NCI-H2029 treated with DMSO at 0.1 percent for 48 hours (cell line): ENCODE results near the gene SLC44A2.

Source experiments
- DNase-seq: peaks from one replicate; lab custom pipeline; 2025; lab: John Stamatoyannopoulos, UW

The SLC44A2 gene

DNA sequence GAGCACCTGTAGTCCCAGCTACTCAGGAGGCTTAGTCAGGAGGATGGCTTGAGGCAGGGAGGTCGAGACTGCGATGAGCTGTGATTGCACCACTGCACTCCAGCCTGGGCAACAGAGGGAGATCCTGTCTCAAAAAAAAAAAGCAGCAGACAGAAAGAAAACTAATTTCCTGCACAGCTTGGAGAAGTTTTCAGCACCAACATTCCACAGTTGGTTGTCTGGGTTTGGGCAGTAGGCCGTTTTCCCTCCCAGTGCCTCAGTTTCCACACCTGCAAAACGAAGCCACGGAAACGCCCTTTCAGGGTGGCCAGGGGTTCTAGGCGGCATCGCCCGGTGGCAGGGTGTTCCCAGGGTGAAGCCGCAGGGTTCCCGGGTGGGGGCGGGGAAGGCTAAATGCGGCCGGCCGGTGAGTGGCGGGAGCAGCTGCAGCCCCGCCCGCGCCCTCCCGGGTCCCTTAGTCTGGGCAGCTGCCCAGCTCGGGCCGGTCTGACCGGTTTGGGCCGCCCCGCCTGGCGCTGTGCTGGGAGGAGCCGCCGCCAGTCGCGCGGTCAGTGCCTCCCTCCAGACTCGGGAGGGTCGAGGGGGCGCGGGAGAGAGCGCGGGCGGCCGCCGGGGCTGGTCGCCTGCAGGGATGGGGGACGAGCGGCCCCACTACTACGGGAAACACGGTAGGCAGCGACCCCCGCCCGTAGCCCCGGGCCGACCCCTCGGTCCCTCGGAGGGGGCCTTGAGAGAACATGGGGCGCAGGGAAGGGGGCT, at the start of gene SLC44A2:
Gene SLC44A2 (plus strand): TSS at position 551 of the 759 bp plus-strand sequence. CDS start 81 bp downstream, at position 632.
- DNase-seq, result peak; percentile 23

DNA sequence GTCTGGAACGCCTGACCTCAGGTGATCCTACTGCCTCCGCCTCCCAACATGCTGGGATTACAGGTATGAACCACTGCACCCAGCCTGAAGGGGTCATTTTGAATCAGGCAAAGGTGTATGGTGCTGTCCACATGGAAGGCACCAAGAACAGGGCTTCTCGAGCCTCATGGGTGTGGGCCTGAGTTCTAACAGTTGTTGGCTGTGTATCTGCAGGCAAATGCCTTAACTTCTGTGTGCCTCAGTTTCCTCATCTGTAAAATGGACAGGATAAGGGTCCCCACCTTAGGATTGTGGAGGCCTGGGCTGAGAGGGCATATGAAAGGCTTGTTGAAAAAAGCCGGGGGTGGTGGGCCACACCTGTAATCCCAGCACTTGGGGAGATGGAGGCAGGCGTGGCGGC, 47.4 kb upstream of the SLC44A2 start:
- DNase-seq, result no peak

DNA sequence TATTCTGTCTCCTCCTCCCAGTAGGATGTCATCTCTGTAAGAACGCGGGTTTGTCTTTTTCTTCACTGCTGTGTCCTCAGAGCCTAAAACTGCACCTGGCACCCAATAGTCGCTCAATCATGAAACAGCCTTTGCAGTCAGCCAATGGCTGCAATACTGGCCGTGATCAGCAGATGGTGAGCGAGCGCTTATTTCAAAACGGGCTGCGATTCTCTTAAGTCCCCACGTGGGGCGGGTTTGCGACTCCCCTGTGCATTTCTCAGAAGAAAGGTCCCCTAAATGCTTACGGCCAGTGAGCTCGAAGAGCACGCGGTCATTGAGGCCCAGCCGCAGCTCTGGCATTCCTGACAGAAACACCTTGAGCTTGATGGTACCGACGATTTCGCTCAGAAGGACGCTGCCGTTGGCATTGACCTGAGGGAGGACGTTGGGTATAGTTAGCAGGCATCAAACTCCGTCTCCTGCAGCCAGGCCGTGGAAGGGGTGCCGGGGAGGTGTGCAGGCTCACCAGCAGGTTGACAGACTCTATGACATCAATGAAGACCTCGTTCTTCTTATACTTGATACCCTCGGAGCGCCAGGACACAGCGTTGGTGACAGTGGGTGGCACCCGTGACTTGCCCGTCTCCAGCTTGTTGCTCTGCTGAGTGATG, 44.2 kb upstream of the SLC44A2 start:
- peak; percentile 21 for DNase-seq

DNA sequence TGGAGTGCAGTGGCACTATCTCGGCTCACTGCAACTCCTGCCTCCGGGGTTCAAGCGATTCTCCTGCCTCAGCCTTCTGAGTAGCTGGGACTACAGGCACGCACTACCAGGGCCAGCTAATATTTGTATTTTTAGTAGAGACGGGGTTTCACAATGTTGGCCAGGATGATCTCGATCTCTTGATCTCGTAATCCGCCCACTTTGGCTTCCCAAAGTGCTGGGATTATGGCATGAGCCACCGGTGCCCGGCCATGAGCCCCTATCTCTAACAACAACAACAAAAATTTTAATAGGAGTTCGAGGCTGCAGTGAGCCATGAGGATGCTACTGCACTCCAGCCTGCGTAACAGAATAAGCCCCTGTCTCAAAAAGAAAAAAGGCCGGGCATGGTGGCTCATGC, 43.3 kb upstream of the SLC44A2 start:
- DNase-seq, result no peak

DNA sequence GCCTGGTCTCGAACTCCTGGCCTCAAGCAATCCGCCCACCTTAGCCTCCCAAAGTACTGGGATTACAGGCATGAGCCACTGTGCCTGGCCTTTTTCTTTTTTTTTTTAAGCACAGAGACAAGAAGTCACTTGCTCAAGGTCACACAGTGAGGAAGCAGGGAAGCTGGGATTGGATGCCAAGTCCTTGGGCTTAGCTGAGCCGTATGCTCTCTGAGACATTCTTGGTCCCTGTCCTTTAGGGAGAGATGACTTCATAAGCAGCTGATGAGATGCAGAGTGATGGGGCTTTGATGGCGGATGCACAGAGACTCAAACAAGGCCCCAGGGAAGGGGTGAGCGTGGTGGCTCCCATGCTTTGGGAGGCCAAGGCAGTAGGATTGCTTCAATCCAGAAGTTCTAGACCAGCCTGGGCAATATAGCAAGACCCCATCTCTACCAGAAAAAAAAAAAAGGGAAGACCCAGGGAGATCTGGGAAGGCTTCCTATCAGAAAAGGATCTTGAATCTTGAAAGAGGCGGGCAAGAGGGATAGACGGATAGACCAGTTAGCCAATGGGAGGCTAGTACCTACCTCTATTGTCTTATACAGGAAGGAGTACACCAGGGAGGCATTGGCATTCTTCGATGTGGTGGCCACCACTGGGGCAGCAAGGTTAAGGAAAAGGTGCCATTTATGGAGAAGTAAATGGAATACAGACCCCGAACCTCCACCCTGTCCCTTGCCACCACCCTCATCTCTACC, 42.1 kb upstream of the SLC44A2 start:
- DNase-seq, result no peak

DNA sequence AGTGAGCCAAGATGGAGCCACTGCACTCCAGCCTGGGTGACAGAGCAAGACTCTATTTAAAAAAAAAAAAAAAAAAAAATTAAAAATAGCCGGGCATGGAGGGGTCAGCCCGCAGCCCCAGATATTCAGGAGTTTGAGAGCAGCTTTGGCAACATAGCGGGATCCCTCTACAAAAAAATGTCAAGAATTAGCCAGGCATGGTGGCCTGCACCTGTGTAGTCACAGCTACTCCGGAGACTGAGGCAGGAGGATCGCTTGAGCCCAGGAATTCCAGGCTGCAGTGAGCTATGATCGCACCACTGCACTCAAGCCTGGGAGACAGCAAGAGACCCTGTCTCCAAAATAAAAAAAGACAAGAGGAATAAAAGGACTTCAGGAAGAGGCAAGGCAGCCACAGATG, 39.0 kb upstream of the SLC44A2 start:
- DNase-seq, result no peak

DNA sequence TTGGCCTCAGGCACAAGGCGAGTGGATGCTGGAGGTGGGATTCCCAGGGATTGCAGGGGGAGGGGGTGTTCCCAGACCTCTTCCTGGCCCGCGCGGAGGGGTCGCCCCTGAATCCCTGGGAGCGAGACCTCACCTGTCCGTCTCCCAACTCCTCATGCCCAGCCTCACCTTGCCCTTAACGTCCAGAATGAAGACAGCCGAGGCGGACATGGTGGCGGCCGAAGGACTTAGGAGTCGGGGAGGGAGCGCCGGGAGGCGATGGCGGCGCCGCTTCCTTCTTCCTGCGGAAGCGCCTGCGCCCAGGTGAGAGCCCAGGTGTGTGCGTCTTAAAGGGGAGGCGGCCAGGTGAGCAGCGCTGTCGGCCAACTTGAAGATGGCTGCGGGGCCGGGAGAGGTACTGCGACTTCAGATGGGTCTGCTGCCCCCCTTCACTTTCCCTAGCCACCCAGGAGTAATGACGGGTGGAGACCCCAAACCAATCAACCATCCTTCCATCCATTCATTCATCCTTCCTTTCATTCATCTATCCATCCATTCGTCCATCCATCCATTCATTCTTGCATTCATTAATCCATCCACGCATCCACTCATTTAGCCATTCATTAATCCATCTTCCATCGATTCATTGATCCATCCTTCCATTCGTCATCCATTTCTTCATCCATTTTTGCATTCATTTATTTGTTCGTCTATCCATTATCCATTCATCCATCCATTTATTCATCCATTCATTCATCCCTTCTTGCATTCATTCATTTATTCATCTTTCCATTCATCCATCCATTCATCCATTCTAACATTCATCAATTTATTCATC, 38.1 kb upstream of the SLC44A2 start, which contains the start of gene AP1M2:
Gene AP1M2 (minus strand): TSS at position 291 of the 817 bp plus-strand sequence. CDS start 81 bp downstream, at position 210.
- no peak for DNase-seq

DNA sequence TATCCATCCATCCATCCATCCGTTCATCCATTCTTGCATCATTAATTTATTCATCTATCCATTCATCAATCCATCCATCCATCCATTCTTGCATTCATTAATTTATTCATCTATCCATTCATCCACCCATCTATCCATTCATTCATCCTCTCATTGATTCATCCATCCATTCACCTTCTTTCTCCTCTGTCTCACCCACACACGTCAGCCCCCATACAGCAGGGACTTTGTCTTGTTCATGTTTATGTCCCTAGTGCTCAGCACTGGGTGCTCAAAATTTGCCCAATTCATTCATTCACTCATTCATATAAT, 37.6 kb upstream of the SLC44A2 start:
- no peak for DNase-seq

DNA sequence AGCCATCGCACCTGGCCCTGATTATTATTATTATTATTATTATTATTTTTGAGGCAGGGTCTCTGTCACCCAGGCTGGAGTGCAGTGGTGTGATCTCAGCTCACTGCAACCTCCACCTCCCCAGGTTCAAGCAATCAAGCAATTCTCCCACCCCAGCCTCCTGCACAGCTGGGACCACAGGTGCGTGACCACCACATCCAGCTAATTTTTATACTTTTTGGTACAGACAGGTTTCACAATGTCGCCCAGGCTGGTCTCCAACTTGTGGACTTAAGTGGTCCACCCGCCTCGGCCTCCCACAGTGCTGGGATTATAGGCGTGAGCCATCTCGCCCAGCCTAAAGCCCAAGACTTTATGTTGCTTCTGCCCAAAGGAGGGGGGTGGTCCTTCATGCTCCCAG, 32.2 kb upstream of the SLC44A2 start:
- no peak for DNase-seq

DNA sequence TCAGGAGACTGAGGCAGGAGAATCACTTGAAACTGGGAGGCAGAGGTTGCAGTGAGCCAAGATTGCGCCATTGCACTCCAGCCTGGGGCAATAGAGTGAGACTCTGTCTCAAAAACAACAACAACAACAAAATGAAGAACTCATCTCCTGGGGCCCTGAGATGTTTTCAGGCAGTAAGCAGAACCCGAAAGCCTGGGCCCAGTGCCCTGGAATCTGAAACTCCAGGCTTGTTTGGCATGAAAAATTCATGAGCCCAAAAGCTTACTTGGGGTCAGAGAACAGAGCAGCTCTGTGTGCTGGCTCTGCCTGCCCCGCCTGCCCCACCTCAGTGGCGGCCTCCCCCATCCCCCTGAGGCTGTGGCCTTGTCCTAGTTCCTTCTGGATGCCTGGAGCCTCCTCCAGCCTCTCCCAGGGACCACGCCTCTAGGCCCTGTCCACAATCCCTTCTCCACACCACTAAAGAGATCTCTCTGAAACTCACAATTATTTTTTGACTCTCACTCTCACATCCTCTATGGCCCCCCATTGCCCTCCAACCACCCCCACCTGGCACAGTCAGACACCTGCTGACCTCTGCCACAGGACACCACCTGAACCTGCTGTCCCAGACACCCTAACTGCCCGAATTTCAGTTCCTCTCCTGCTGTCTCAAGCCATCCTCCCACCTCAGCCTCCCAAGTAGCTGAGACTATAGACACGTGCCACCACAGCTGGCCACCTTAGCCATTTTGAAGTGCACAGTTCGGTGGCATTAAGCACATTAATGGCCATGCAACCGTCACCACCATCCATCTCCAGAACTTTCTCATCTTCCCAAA, 31.3 kb upstream of the SLC44A2 start:
- no peak for DNase-seq

DNA sequence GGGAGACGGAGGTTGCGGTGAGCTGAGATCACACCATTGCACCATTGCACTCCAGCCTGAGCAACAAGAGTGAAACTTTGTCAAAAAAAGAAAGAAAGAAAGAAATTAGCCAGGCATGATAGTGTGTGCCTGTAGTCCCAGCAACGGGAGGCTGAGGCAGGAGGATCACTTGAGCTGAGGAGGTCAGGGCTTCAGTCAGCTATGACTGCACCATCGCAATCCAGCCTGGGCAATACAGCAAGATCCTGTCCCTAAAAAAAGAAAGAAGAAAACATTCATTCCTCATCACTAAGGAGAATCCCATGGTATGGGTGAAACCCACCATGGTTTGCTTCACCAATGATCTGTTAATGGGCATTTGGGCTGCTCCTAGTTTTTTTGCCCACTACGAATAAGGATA, 25.2 kb upstream of the SLC44A2 start:
- no peak for DNase-seq

DNA sequence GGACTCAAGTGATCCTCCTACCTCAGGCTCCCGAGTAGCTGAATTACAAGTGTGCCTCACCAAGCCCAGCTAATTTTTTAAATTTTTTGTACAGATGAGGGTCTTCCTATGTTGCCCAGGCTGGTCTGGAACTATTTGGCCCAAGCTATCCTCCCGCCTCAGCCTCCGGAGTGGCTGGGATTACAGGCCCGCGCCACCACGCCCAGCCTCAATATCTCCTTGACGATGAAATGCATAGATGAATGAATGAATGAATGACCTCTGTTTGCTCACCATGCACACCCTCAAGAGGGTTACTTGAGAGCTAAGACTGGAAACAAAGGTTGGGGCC, 23.4 kb upstream of the SLC44A2 start:
- peak; percentile 67 for DNase-seq

DNA sequence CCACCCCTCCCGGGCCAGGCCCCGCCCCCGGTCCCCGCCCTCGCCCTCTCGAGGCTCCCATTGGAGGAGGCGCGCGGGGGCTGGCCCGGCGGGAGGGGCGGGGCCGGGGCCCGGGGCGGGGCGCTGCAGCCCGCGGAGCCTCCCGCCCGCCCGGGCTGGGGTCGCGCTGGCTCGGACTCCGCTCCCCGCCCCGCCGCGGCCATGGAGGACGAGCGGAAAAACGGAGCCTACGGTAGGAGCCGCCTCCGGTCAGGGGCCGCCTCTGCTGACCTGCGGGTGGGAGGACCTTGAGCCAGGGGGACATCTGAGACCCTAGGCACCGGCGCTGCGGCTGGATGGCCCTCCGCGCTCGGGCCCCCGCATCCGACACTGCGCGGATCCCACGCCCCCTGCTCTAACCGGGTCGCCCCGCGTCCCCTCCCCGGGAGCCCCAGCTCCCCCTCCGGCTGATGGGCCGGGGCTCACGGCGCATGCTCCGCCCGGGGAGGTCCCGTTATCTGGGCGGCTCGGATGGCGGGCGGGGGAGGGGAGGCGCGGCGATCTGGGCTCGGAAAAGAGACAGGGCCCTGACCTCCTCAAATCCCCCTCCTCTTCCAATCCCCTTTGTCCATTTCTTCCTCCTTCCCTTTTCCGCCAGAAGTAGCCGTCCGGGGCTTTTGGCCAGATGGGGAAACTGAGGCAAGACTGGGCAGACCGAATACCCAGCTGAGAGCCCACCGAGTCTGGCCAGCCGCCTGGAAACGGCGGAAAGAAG, 22.8 kb upstream of the SLC44A2 start:
- no peak for DNase-seq

DNA sequence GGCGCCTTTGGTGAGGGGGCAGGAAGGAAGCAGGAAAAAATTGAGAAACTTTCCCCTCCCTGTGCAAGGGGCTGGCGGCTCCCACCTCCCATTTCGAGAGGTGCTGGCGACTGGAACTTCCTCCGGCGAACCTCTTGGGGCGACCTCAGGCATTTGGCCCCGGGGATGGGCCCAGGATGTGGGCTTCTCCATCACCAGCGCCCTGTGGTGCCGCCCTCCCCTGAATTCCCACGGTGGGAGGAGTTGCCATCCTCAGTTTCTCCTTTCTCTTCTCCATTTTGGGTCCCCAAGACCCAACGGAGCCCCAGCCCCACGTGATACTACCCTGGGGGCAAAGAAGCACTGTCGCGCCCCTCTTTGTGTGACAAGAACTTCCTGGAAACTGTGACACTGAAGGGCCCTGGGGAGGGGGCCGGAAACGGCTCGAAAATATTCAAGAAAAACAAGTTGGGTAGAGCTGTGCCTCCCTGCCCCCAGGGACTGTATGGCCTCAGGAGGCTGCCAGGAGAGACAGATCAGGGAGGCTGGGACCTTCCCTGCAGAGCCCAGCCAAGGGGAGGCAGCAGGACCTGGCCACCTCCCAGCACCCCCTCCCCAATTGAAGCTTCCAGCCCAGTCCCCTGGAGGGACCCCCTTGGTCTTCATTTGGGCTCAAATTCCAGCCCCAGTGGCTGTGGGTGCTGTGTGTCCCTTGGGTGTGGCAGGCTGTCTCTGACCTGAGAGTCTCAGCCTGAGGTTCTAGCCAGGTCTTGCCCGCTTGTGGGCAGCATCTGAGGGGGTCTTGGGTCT, 22.1 kb upstream of the SLC44A2 start:
- no peak for DNase-seq

DNA sequence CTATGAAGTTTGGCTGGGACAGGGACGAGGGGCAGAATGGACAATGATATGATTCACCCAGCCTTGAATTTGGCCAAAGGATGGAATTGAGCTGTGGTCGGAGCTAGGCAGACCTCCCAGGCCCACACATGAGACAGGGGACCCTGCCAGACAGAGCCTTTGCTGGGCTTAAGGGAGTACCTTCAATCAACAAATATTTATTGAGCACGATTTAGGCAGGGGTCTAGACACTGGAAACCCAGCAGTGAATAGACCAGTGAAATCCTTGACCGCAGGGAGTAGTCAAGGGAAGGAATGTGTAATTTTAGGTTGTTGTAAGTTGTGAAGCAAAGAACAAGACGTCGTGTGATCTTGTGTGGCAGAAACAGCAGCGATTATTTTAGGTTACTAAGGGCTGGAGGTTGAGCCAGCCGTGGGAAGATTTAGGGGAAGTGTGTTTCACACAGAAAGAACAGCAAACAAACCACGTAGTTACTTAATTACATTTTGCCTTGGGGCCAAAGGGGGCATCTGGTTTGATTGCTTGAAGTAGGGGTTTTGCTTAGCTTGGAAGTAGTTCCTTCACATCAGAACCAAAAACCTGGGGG, 21.4 kb upstream of the SLC44A2 start:
- no peak for DNase-seq

DNA sequence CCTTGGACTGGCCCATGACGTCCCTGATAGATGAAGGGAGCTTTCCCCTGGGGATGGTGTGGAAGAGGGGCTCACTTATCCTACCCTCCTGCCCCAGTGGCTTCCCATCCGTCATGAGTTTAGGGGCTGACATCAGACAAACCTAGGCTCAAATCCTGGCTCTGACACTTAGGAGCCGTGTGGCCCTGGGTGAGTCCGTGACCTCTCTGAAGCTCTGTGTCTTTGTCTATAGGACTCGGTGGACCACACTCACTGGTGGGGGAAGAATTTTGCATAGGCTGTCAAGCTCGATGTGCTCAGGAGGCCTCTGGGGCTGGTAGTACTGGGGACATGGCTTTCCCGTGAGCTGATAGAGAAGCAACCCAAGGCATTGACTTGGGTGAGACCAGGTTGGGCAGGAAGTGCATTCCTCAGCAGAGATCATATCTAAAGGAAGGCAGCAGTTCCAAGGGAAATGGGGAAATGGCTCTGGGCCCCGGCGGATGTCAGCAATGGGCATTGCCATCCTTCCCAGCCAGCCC, 20.8 kb upstream of the SLC44A2 start:
- no peak for DNase-seq

DNA sequence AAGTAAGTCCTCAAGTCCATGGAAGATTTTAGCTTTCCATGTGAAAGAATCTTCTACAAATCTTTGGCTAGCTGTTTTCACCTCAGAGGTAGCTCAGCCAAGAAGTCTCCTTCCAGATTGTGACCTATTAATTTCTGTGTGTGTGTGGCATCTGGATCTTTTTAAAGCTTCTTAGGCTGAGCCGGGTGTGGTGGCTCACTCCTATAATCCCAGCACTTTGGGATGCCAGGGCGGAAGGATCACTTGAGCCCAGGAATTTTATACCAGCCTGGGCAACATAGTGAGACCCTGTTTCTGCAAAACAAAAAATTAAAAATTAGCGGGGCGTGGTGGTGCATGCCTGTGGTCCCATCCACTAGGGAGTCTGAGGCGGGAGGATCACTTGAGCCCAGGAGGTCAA, 13.4 kb upstream of the SLC44A2 start:
- DNase-seq, result no peak

DNA sequence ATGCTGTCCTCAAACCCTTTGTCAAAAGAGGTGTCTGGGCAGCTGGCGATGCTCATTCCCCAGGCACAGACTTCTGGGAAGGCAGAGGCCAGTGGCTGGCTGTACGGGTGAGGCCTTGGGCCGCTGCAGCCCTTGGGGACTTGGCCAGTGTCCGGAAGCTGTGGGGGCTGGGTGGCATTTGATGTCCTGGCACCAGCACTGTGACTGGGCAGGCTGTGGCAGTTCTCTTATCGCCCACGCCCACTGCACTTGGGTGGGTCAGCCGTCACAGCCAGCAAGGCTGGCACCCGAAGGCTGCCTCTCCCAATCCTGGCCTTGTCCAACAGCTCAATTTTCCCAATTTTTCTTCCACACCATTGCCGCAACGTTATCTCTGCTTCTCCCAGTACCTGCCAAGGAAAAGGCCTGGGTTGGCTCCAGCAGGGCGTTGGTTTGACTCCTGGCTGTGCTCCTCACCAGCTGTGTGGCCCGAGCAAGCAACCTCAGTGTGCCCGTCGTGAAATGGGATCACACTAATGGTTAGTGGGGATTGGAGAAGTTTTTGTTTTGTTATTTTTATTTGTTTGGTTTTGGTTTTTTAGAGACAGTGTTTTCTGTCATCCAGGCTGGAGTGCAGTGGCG, 12.7 kb upstream of the SLC44A2 start:
- DNase-seq, result no peak
